IMR-90 (cell line): ENCODE results near the gene UBE2O. TPM values are rescaled to one million over a fixed set of nuclear protein-coding genes. Genes with fewer than 3 reads are reported as not detected.
A peak's percentile ranks its signal among the peaks of the same experiment; 100 is the strongest.

Experiments used
- ATAC-seq: fragments of 200-7000 bp; cut with Tn5 transposase; 2 replicates; pipeline ENCODE4 v1.9.1; 2020; ENCODE audit warnings: low read depth, mild to moderate bottlenecking, moderate library complexity
- BruUV-seq: library from RNA; stranded (reverse); fragments of 400-500 nt; replicated peaks from 2 replicates; lab custom pipeline; 2021; lab: Mats Ljungman, UMichigan
- CTCF ChIA-PET: fragments of 300-600 bp; formaldehyde crosslinking; extraction: SDS; loops from one replicate; lab custom pipeline; 2021; ENCODE audit warnings: antibody characterized with exemption; lab: Yijun Ruan, JAX
- POLR2A ChIA-PET: fragments of 300-600 bp; sonication (Branson Sonifier 250); formaldehyde crosslinking; loops from one replicate; lab custom pipeline; 2022; ENCODE audit warnings: antibody characterized with exemption; ENCODE audit not compliant: unreplicated experiment; lab: Charles Lee
- DNase-seq: peaks from one replicate; pipeline ENCODE4 v3.0.0; 2013
- H2AFZ ChIP-seq: replicated peaks from 2 replicates; pipeline ENCODE3; 2013; ENCODE audit warnings: low read length, mild to moderate bottlenecking; ENCODE audit not compliant: poor library complexity
- H2AK5ac ChIP-seq: 2 replicates; pipeline ENCODE4 v1.6.1; 2013; ENCODE audit warnings: low read depth, low read length, inconsistent platforms
- H2AK9ac ChIP-seq: replicated peaks from 2 replicates; pipeline ENCODE3; 2013; ENCODE audit warnings: mild to moderate bottlenecking, low read depth, low read length, moderate library complexity; ENCODE audit not compliant: poor library complexity
- H2BK120ac ChIP-seq: 2 replicates; pipeline ENCODE4 v1.6.1; 2013; ENCODE audit warnings: low read depth, low read length, inconsistent platforms
- H2BK15ac ChIP-seq: 3 replicates; pipeline ENCODE4 v1.6.1; 2013; ENCODE audit warnings: low read depth, low read length, inconsistent platforms
- H2BK20ac ChIP-seq: 2 replicates; pipeline ENCODE4 v1.6.1; 2013; ENCODE audit warnings: low read depth, mild to moderate bottlenecking, inconsistent platforms, low read length, moderate library complexity
- H2BK5ac ChIP-seq: 2 replicates; pipeline ENCODE4 v1.6.1; 2013; ENCODE audit warnings: mild to moderate bottlenecking, low read depth, low read length, inconsistent platforms; ENCODE audit not compliant: poor library complexity, severe bottlenecking
- H3K14ac ChIP-seq: replicated peaks from 2 replicates; pipeline ENCODE4 v1.6.1; 2013; ENCODE audit warnings: low read depth, low read length, inconsistent platforms
- H3K18ac ChIP-seq: 2 replicates; pipeline ENCODE4 v1.6.1; 2013; ENCODE audit warnings: low read depth, low read length, control low read depth
- H3K23ac ChIP-seq: 2 replicates; pipeline ENCODE4 v1.6.1; 2013; ENCODE audit warnings: low read depth, low read length, inconsistent platforms
- H3K27ac ChIP-seq: 2 replicates; pipeline ENCODE4 v1.5.1; 2013; ENCODE audit warnings: mild to moderate bottlenecking, control low read depth, low read length; ENCODE audit not compliant: insufficient read depth
- H3K27me3 ChIP-seq: 2 replicates; pipeline ENCODE4 v1.6.1; 2013; ENCODE audit warnings: low read length; ENCODE audit not compliant: control insufficient read depth, insufficient read depth
- H3K36me3 ChIP-seq: 2 replicates; pipeline ENCODE4 v1.6.1; 2013; ENCODE audit warnings: low read length, mixed read lengths; ENCODE audit not compliant: control insufficient read depth, insufficient read depth
- H3K4ac ChIP-seq: 2 replicates; pipeline ENCODE4 v1.6.1; 2013; ENCODE audit warnings: low read depth, low read length, inconsistent platforms
- H3K4me1 ChIP-seq: 2 replicates; pipeline ENCODE4 v1.6.1; 2013; ENCODE audit warnings: low read length, mixed read lengths; ENCODE audit not compliant: control insufficient read depth, insufficient read depth
- H3K4me2 ChIP-seq: 2 replicates; pipeline ENCODE4 v1.6.1; 2013; ENCODE audit warnings: low read depth, mild to moderate bottlenecking, control low read depth, low read length, moderate library complexity
- H3K4me3 ChIP-seq: 2 replicates; pipeline ENCODE4 v1.5.1; 2013; ENCODE audit warnings: low read depth, mild to moderate bottlenecking, control low read depth, low read length, moderate library complexity; ENCODE audit not compliant: insufficient read depth
- H3K56ac ChIP-seq: 2 replicates; pipeline ENCODE4 v1.6.1; 2013; ENCODE audit warnings: low read length, inconsistent platforms; ENCODE audit not compliant: insufficient read depth; ENCODE audit errors: extremely low read depth
- H3K79me1 ChIP-seq, 2 experiments: 2 replicates each; pipeline ENCODE4 v1.6.1; 2013; ENCODE audit warnings: low read length in 2 of 2, inconsistent platforms in 1 of 2, low read depth in 1 of 2
- H3K9ac ChIP-seq: 2 replicates; pipeline ENCODE4 v1.6.1; 2013; ENCODE audit warnings: low read depth, low read length, control low read depth
- H3K9me1 ChIP-seq: 2 replicates; pipeline ENCODE4 v1.6.1; 2013; ENCODE audit warnings: low read length, inconsistent platforms; ENCODE audit not compliant: insufficient read depth
- H3K9me3 ChIP-seq: 2 replicates; pipeline ENCODE4 v1.6.1; 2013; ENCODE audit warnings: low read length; ENCODE audit not compliant: control insufficient read depth, insufficient read depth
- H4K20me1 ChIP-seq: 2 replicates; pipeline ENCODE4 v1.6.1; 2013; ENCODE audit warnings: low read length, inconsistent platforms; ENCODE audit not compliant: insufficient read depth
- H4K5ac ChIP-seq: 2 replicates; pipeline ENCODE4 v1.6.1; 2013; ENCODE audit warnings: mild to moderate bottlenecking, low read depth, low read length, control low read depth
- H4K8ac ChIP-seq, 2 experiments: 2 replicates each; pipeline ENCODE4 v1.6.1; 2013; ENCODE audit warnings: low read depth in 2 of 2, low read length in 2 of 2, control low read depth in 1 of 2, inconsistent platforms in 1 of 2
- H4K91ac ChIP-seq: 2 replicates; pipeline ENCODE4 v1.6.1; 2013; ENCODE audit warnings: low read depth, low read length, inconsistent platforms; ENCODE audit not compliant: insufficient read depth
- BHLHE40 ChIP-seq: fragments of 150-350 bp; IDR thresholded peaks from 2 replicates; pipeline ENCODE4 v1.6.1; 2016; ENCODE audit warnings: mild to moderate bottlenecking, low read depth, low read length
- CEBPB ChIP-seq: IDR thresholded peaks from 2 replicates; pipeline ENCODE4 v1.6.1; 2012; ENCODE audit warnings: low read depth, low read length, improper control_type of control experiment
- CHD1 ChIP-seq: IDR thresholded peaks from 2 replicates; pipeline ENCODE4 v1.6.1; 2012; ENCODE audit warnings: low read depth, low read length, improper control_type of control experiment
- FOS ChIP-seq: fragments of 150-350 bp; IDR thresholded peaks from 2 replicates; pipeline ENCODE4 v1.6.1; 2016; ENCODE audit warnings: low read depth, low read length
- MAFK ChIP-seq: IDR thresholded peaks from 2 replicates; pipeline ENCODE4 v1.6.1; 2012; ENCODE audit warnings: low read depth, low read length, improper control_type of control experiment
- MAZ ChIP-seq: IDR thresholded peaks from 2 replicates; pipeline ENCODE4 v1.6.1; 2012; ENCODE audit warnings: low read depth, mild to moderate bottlenecking, low read length, improper control_type of control experiment, moderate library complexity, borderline replicate concordance
- MXI1 ChIP-seq: IDR thresholded peaks from 2 replicates; pipeline ENCODE4 v1.6.1; 2012; ENCODE audit warnings: low read depth, mild to moderate bottlenecking, low read length, moderate library complexity, borderline replicate concordance
- NFE2L2 ChIP-seq: fragments of 150-350 bp; IDR thresholded peaks from 2 replicates; pipeline ENCODE4 v1.6.1; 2016; ENCODE audit warnings: low read depth, mild to moderate bottlenecking, low read length
- POLR2A ChIP-seq: IDR thresholded peaks from 2 replicates; pipeline ENCODE4 v1.6.1; 2012; ENCODE audit warnings: mild to moderate bottlenecking, low read depth, low read length
- RAD21 ChIP-seq: IDR thresholded peaks from 2 replicates; pipeline ENCODE4 v1.6.1; 2012; ENCODE audit warnings: low read length, improper control_type of control experiment
- RCOR1 ChIP-seq: IDR thresholded peaks from 2 replicates; pipeline ENCODE4 v1.6.1; 2012; ENCODE audit warnings: mild to moderate bottlenecking, low read length, improper control_type of control experiment; ENCODE audit not compliant: insufficient replicate concordance
- RFX5 ChIP-seq: IDR thresholded peaks from 2 replicates; pipeline ENCODE4 v1.8.0; 2012; ENCODE audit warnings: low read depth, mild to moderate bottlenecking, low read length, moderate library complexity
- SMC3 ChIP-seq: fragments of 150-350 bp; IDR thresholded peaks from 2 replicates; pipeline ENCODE4 v1.6.1; 2016; ENCODE audit warnings: low read depth, mild to moderate bottlenecking, antibody characterized with exemption, low read length, moderate library complexity
- WGBS, 2 experiments: methylation state at CpG; one replicate each; pipeline versions ENCODE4 v1.1.5 to v1.1.7; 2013; ENCODE audit warnings: missing lambda C conversion rate in 2 of 2; ENCODE audit not compliant: insufficient read length in 1 of 2; ENCODE audit errors: extremely low coverage in 2 of 2; 5-methylcytosine and 5-hydroxymethylcytosine counted together
- dilution Hi-C: fragments of 300-500 bp; cut with HindIII; formaldehyde crosslinking; loops from one replicate; pipeline ENCODE4 v1.14.3; 2018; ENCODE audit warnings: low sequenced_read_pairs; ENCODE audit not compliant: unreplicated experiment
- in situ Hi-C: fragments of 300-500 bp; cut with MboI; formaldehyde crosslinking; loops from 3 replicates; pipeline ENCODE4 v1.14.3; 2019; ENCODE audit warnings: low sequenced_read_pairs, inconsistent platforms, mixed read lengths
- intact Hi-C: fragments of 100-400 bp; cut with micrococcal nuclease; formaldehyde crosslinking; loops from 2 replicates; pipeline ENCODE4 v1.10.0; 2022
- polyA plus RNA-seq, 3 experiments: library from polyadenylated mRNA; depleted of rRNA; stranded (reverse); fragments of >200 nt; gene quantifications; 2 replicates each; pipeline ENCODE4 v1.2.3, GENCODE V29; 2012; ENCODE audit warnings: low replicate concordance in 1 of 3
- total RNA-seq: library from RNA; depleted of rRNA; stranded (reverse); fragments of >200 nt; gene quantifications from 2 replicates; pipeline ENCODE4 v1.2.3, GENCODE V29; 2012
- TF ChIP-seq, protein P1 (sequence below): conservative IDR thresholded peaks from 2 replicates; pipeline ENCODE4 v1.5.1; 2012; ENCODE audit warnings: mild to moderate bottlenecking, low read depth, low read length, improper control_type of control experiment
- TF ChIP-seq, protein P2 (sequence below): fragments of 150-350 bp; IDR thresholded peaks from 2 replicates; pipeline ENCODE4 v1.6.1; 2017; ENCODE audit warnings: mild to moderate bottlenecking, antibody characterized with exemption, low read length, low read depth
- TF ChIP-seq, protein P3 (sequence below): fragments of 150-350 bp; IDR thresholded peaks from 2 replicates; pipeline ENCODE4 v1.6.1; 2016; ENCODE audit warnings: low read depth, mild to moderate bottlenecking, low read length, moderate library complexity, borderline replicate concordance

The UBE2O gene
- total and polyA plus RNA-seq, 2 of the 4 experiments (the other 2 are of a cell fraction): 17.6 TPM

DNA sequence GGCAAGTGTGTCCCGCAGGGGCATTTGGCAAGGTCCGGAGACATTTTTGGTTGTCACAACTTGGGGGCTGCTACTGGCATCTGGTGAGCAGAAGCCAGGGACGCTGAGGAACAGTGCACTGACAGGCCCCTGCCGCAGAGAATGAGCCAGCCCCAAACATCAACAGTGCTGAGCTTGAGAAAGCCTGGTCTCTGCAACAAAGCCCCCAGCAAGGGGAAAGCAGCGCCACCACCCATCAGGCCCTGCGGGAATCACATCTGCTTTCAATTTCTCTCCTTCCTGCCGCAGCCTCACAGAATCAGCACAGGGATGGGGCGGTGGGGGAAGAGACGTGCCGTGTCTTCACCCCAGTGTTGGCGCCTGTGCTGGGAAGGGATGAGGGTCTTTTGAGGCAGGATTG, 84.4 kb downstream of the UBE2O start:
- Histone ChIP-seq H4K8ac (peak overlapping the region; percentile 31 to 80; a peak in 3 of 4 replicates), H3K4ac (peak overlapping the region; percentile 59), H3K23ac (0 out of 2 replicates have a peak overlapping the region, but pooled peaks have one; percentile 35), H2BK5ac (peak overlapping the region; percentile 53), H2AK9ac (peak overlapping the region; percentile 58), H3K18ac (no peak overlapping the region), H3K9ac (no peak overlapping the region), H3K4me1 (peaks cover 25% of the 10 kb centered on the region), H4K20me1 (peaks cover 3% of the 10 kb centered on the region; the same call in 1 of the 2 replicates), H2BK120ac (peak overlapping the region; percentile 74), H3K36me3 (no peaks in the 10 kb centered on the region), H2BK20ac (peak overlapping the region; percentile 63; the same call in 1 of the 2 replicates), H3K4me2 (no peak overlapping the region; the same call in 1 of the 2 replicates), H4K5ac (peak overlapping the region; percentile 70), H3K9me1 (peaks cover 13% of the 10 kb centered on the region), H2BK15ac (peak overlapping the region; percentile 25; the same call in 1 of the 3 replicates), H3K4me3 (no peak overlapping the region), H2AFZ (peak overlapping the region; percentile 85), H3K14ac (peak overlapping the region; percentile 35; the same call in 1 of the 2 replicates), H3K27me3 (no peaks in the 10 kb centered on the region), H3K56ac (no peak overlapping the region), H3K79me1 (peaks cover 0 to 22% of the 10 kb centered on the region in 2 experiments; a peak in 2 of 4 replicates), H4K91ac (peak overlapping the region; percentile 47; the same call in 1 of the 2 replicates), H3K27ac (peak overlapping the region; percentile 26; the same call in 1 of the 2 replicates), H2AK5ac (peak overlapping the region; percentile 94), H3K9me3 (no peaks in the 10 kb centered on the region)
- in situ Hi-C loops (no loop called here), intact Hi-C loops (no loop called here), dilution Hi-C loops (no loop called here)
- BruUV-seq: no TSS peak
- DNase-seq (peak; percentile 65), ATAC-seq (no peak)
- ChIA-PET CTCF (no interaction called here), POLR2A (no interaction called here)
- TF ChIP-seq, protein P1, sequence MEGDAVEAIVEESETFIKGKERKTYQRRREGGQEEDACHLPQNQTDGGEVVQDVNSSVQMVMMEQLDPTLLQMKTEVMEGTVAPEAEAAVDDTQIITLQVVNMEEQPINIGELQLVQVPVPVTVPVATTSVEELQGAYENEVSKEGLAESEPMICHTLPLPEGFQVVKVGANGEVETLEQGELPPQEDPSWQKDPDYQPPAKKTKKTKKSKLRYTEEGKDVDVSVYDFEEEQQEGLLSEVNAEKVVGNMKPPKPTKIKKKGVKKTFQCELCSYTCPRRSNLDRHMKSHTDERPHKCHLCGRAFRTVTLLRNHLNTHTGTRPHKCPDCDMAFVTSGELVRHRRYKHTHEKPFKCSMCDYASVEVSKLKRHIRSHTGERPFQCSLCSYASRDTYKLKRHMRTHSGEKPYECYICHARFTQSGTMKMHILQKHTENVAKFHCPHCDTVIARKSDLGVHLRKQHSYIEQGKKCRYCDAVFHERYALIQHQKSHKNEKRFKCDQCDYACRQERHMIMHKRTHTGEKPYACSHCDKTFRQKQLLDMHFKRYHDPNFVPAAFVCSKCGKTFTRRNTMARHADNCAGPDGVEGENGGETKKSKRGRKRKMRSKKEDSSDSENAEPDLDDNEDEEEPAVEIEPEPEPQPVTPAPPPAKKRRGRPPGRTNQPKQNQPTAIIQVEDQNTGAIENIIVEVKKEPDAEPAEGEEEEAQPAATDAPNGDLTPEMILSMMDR: no peak
- no peak for TF ChIP-seq CEBPB
- TF ChIP-seq FOS: no peak
- TF ChIP-seq, protein P2, sequence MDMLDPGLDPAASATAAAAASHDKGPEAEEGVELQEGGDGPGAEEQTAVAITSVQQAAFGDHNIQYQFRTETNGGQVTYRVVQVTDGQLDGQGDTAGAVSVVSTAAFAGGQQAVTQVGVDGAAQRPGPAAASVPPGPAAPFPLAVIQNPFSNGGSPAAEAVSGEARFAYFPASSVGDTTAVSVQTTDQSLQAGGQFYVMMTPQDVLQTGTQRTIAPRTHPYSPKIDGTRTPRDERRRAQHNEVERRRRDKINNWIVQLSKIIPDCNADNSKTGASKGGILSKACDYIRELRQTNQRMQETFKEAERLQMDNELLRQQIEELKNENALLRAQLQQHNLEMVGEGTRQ: no peak
- TF ChIP-seq BHLHE40: no peak
- TF ChIP-seq RCOR1: no peak
- no peak for TF ChIP-seq RAD21
- no peak for TF ChIP-seq RFX5
- no peak for TF ChIP-seq POLR2A
- TF ChIP-seq, protein P3, sequence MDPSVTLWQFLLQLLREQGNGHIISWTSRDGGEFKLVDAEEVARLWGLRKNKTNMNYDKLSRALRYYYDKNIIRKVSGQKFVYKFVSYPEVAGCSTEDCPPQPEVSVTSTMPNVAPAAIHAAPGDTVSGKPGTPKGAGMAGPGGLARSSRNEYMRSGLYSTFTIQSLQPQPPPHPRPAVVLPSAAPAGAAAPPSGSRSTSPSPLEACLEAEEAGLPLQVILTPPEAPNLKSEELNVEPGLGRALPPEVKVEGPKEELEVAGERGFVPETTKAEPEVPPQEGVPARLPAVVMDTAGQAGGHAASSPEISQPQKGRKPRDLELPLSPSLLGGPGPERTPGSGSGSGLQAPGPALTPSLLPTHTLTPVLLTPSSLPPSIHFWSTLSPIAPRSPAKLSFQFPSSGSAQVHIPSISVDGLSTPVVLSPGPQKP: no peak
- no peak for TF ChIP-seq SMC3
- TF ChIP-seq MXI1: no peak
- no peak for TF ChIP-seq NFE2L2
- TF ChIP-seq CHD1: no peak
- no peak for TF ChIP-seq MAZ
- TF ChIP-seq MAFK: no peak
- 83% methylated on average over 1 of the region's 11 CpGs; no CpG with 5 or more reads in 1 of the 2 experiments for WGBS, 2 experiments
